MV-4-11 (cell line): ENCODE results near the gene WNT5A.

Experiments
- DNase-seq: peaks from one replicate; lab custom pipeline; 2025; lab: John Stamatoyannopoulos, UW

The WNT5A gene

GRCh38 chr3:55486857-55487380 is at the start of gene WNT5A:
Gene WNT5A (minus strand): TSS chr3:55487306. CDS start chr3:55486985, 321 bp downstream.
- DNase-seq = no peak

- DNase-seq = no peak
Observed at GRCh38 chr3:55534876-55535275, 47.8 kb upstream of the WNT5A start.

DNA sequence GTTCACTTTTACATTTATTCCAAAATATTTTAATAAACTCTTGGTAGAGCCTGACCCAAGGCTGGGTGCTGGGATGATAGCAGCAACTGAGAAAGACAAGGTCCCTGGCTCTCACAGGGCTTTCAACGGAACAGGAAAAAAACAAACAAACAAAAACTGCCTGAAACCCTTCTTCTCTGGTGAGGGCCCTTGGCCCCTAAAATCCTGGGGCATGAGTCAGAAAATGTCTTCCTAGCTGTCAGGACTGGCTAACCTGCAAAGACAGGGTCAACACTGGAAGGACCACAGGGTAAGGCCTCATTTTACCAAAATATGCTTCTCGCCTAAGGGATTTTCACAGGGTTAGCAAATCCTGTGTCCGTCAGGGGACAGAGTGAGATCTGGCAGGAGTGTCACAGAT is 45.7 kb upstream of the WNT5A start:
- DNase-seq = no peak

DNA sequence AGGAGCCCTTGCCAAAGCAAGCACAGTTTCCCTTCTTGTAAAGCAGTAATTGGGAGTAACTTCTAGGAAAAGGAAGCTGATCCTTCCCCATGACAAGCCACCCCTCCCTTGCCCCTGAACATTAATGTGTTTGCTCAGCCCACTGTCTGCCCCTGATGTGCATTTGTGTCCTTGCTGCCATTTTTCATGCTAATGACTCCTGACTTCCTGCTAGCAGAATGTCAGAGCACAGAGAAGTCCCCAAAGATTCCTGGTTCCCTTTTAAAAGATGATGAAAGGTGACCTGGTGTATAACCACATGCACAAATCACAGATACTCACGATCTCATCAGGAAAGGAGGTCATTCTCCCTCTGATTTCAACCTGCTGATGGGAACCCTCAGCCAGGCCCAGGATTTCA is 44.2 kb upstream of the WNT5A start:
- DNase-seq = no peak

DNA sequence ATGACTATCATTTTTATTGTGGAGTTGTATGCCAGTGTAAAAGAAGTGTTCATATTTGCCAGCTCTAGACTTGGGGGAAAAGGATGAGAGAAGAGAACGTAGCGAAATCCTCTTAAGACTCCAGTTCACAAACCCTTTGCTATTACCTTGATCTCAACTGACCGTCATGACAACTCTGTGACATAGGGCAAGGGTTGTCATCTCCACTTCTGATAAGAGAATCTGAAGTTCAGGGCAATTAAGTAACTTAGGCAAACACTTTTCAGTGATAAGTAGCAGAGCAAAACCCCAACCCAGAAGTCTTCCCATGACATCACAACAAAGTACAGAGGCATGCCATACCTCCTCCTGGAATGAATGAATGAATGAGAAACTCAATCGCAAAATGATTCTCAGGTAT is 40.3 kb upstream of the WNT5A start:
- no peak for DNase-seq

DNA sequence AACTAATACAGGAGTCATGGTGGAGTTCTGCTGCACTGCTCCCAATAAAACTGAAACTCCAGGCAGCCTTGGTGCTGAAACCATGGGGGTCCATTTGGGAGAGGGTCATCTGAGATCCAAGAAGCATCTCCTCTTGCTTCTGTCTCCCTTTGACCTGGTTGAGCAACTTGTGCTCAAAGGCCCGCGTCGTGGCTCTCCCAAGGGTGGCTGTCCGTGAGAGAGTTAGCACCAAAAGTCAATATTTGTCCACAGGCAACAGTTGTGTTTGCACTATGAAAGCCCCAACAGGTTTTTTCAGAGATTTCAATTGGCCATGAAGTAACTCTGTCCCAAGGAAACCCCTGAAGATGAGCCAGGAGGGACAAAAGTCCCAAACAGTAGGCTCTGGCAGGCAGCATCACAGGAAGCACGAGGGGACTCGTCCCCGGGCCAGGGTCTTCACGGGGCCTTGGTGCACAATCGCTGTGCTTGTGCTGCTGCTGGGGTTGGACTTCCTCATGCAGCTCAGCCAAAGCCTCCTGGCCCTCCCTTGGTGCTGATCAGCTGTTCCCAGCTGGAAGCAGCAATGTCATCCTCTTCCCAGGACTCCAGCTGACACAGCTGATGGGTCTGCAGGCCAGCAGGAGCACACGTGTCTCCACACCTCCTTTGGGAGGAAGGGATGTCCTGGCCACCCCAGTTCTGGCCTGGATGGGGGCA is 39.4 kb upstream of the WNT5A start:
- no peak for DNase-seq

DNA sequence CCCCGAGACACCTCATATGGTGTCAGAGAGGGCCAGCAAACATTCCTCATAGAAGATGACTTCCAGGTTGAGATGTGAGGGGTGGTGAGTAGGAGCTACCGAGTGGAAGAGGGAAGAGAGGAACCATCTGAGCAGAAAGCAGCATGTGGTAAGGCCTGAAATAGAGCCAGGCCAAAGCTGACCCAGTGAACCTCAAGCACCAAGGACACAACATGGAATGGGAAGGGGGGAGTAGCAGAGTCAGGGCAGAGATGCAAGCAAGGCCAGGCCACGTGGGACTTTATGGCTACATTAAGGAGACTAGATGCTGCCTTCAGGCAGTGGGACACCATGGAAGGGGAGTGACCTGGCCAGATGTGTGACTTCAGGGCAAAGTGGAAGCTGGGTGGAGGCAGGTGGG is 38.3 kb upstream of the WNT5A start:
- no peak for DNase-seq

GRCh38 chr3:55524565-55525244 is 37.6 kb upstream of the WNT5A start:
- no peak for DNase-seq

DNA sequence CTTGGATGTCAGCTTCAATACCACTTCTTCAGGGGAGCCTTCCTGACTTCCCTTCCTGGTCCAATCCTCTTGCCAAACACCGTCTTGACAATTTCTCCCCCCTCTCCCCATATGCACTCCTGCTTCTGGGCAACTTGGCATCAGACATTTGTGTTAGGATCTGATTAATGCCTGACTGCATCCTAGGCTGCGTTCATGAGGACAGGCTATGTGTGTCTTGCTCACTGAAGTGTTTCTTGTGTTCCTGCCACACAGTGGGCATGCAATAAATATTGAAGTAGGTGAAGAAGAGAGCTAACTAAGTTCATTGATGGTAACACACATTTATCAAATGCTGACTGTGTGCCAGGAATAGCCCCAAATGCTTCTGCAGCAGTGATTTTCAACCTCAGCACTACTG is 36.4 kb upstream of the WNT5A start:
- DNase-seq = no peak

- peak; percentile 19 for DNase-seq
Observed at GRCh38 chr3:55521738-55522421, 34.8 kb upstream of the WNT5A start.

DNA sequence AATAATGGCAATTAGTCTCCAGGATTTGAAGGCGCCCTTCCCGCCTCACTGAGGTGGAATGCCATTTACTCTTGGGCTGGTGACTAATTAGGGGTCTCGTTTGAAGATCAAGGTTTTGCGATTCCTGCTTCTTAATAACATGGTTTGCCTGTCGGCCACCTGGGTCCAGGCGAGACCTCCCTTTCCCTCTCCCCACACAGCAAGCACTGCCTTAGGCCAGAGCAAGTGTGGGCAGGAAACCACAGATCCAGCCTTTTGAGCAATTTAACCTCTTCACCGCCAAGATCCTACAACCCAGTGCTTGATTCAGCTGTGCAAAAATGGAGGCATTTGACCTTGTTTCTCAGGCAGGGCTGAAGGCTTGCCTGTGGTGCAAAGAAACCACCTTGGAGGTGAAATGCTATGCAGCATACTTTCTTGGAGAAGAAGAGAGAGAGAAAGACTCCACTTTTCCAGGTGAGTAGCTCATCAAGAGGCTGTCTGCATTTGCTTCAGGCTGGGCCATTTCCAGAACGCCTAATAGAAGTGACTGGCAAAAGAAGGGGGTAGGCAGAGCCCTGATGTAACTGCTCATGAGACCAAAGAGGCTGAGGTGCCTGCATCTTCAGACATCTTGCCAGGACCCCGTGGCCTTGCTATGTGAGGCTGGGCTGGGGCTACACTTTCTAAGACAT is 34.1 kb upstream of the WNT5A start:
- no peak for DNase-seq

DNA sequence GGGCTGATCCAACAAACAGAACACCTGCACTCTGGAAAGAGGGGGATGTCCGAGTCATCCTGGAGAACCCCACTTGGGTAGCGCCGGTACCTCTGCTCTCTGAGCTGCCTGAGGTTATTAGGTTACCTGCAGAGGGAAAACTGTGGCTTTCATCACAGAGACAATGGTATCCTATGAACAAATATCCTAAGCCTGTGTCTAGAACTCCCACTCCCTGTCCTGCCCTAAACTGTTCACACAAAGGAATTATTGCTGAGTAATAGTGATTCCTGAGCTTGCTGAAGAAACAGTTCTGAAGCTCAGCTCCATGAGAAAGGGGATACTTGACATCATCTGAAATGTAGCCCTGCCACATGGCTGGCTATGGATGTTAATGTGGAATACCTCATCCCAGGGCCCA is 31.9 kb upstream of the WNT5A start:
- DNase-seq = no peak

DNA sequence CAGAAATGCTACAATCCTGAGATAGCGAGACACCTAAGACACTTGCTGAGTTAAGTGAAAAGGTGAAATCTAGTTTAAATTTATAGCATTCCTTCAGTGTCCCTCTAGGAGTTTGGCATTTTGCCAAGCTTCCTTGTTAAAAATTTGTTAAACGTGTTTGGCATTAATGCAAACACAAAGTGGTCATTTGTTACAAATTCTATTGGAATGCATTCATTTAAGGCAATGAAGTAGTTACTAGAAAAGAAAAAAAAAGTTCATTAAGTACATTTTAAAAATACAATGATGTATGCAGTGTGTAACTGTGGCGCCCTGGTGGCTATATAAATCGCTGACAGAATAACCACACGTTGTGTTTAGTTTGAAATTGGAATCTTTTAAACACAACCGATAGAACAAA is 31.3 kb upstream of the WNT5A start:
- DNase-seq = no peak

DNA sequence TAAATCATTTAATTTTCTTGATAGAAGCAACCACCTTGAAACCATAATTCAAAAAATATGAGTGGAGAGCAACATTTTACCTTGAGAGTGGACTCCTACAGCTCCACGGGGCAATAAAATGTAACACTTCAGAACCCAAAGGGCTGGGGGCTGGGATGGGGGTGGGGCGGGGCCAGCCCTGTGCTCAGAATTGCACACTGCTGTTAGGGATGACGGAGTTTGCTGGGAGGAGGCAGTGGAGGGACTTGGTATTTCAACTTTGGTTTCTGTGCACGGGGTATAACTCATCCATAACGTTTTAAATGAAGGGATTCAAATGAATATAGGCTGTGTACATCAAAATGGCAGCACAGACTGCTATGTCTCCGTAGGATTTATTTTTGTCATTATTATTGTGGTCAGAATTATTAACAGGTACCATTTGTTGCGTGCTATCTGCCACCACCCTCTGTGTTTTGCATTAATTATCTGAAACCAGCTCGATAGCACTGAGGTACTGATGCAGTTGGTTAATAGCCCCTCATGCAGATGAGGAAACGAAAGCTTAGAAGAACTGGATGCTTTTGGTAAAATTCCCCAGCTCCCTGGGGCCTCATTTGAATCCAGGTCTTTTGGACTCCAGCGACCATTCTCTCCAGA is 29.4 kb upstream of the WNT5A start:
- DNase-seq = no peak

DNA sequence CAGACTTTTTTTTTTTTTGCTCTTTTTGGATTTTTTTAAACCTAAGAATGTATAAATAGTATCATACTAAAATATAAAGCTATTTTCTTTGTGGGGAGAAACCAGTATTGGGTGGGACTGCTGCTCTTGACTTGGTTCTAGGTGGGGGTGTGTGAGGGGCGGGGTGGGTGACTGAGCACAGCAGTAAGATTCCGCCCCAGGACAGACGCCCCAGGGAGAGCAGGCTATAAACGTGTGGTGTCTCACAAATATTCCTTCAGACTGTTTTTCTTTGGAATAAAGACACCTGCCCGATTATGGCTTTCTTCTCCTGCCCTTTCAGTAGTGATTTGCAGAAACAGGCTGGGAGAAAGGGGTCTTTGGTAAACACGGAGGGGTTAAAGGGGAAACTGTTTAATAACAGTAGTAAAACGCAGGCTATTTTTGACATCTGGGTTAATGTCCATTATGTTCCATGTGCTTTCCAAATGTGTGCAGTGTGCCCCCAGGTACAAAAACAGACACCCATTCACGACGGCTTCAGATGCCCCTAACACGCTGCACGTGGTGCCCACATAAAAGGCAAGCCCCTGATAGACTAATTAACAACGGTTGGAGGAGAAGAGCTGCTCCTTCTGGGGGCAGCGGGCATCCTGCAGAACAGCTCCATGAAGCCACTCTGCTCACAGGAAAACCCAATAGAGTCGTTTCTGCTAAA is 28.6 kb upstream of the WNT5A start:
- no peak for DNase-seq

DNA sequence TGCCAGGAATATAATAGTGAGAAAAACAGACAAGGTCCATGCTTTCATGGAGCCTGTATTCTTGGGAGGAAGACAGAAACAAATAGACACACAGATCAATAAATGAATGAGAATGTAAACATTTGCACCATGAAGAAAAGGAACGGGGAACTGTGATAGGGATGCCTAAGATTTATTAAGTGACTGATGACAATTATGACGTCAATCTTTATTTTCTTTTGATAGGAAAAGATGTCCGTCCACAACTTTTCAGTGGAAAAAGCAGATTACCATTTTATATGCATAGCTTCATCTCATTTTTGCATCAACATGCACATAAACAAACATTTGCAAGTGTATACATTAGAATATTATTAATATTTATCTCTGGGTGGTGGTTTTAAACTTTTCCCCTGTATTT is 27.9 kb upstream of the WNT5A start:
- DNase-seq = no peak

DNA sequence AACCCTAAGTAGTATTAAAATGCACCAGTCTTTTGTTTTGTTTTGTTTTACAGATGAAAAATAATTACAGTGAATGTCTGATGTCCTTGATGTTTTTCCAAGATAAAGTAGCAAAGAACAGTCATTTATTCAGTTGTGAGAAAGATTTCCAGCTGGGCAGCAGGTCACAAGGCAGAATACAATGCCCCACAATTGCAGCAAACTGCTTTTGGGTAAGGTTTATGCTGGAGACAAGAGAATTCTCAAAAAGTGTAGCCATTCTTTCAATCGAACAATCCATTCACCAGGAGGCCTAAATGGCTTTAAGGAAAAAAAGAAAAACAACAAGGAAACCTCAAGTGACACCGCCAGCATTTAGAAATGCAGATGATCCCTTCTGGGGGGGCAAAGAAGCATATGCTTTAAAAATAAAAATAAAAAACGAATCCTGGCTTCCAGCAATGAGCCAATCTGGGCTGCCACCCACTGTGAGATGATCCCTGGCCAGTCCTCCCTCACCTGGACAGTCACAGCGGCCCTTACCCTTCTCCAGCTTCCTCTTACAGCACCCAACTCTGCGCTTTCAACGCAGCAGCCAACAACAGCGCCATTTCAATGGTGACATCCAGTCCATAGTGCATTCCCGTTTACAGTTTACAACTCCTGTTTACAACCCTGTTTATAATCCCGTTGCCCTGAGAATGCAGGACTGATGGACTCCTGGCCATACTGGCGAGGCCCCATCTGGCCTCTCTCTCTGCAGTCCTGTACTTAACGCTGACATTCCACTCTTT is 25.7 kb upstream of the WNT5A start:
- DNase-seq = no peak

GRCh38 chr3:55511895-55512570 is 24.9 kb upstream of the WNT5A start:
- DNase-seq = no peak

- no peak for DNase-seq
Observed at GRCh38 chr3:55508335-55508734, 21.2 kb upstream of the WNT5A start.

- DNase-seq = no peak
Observed at GRCh38 chr3:55507808-55508207, 20.7 kb upstream of the WNT5A start.
